Prostate gland (tissue), 2 donors: Measurements from ENCODE around the gene HNRNPM.

Experiments used
- POLR2AphosphoS5 ChIP-seq: sonication (generic); formaldehyde crosslinking; IDR thresholded peaks from one replicate; pipeline ENCODE4 v1.6.1; 2017; ENCODE audit warnings: antibody characterized with exemption
- TF ChIP-seq, protein P1 (sequence below), 4 experiments: fragments of 200-600 bp in 2 of 4; fragments of 450-650 bp in 2 of 4; sonication (generic) in 2 of 4; IDR thresholded peaks; 1 replicate in 3 of 4; 2 replicates in 1 of 4; pipeline ENCODE4 v1.5.1; 2016 to 2019; ENCODE audit warnings: antibody characterized with exemption in 4 of 4, mild to moderate bottlenecking in 2 of 4, moderate library complexity in 2 of 4

DNA sequence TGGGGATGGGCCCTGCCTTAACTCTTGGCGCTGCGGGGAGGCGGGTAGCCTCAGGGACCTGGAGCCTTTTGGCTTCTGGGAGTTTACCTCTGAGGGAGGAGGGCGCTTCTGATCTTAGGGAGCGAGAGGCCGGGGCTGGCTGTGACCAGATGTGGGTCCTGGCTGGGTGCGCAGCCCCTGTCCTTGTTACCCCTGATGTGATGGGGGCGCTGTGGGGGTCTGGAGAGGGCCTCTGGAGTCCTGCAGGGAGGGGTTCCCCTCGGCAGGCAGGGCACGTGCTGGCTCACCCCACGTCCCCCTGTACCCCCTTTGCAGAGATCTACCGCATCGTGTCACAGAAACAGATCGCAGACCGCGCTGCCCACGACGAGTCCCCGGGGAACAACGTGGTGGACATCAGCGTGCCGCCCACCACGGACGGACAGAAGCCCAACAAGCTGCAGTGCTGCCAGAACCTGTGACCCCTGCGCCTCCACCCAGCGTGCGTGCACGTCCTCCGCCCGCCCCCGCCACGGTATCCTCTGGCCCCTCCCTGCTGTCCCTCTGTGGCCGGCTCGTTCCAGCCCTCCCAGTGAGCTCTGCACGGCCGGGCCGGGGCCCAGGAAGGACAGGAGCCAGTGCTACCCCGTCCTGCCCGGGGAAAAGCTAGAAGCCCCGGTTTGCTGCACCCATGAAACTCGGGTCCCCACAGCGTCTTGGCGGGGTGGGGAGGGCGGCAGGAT is 41.5 kb upstream of the HNRNPM start:
- TF ChIP-seq, protein P1, sequence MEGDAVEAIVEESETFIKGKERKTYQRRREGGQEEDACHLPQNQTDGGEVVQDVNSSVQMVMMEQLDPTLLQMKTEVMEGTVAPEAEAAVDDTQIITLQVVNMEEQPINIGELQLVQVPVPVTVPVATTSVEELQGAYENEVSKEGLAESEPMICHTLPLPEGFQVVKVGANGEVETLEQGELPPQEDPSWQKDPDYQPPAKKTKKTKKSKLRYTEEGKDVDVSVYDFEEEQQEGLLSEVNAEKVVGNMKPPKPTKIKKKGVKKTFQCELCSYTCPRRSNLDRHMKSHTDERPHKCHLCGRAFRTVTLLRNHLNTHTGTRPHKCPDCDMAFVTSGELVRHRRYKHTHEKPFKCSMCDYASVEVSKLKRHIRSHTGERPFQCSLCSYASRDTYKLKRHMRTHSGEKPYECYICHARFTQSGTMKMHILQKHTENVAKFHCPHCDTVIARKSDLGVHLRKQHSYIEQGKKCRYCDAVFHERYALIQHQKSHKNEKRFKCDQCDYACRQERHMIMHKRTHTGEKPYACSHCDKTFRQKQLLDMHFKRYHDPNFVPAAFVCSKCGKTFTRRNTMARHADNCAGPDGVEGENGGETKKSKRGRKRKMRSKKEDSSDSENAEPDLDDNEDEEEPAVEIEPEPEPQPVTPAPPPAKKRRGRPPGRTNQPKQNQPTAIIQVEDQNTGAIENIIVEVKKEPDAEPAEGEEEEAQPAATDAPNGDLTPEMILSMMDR (IDR thresholded peaks at IDR 0.05): no peak
- no peak for TF ChIP-seq POLR2AphosphoS5
